HG03280 (cell line): ENCODE results near the gene CEP95.
A peak's percentile ranks its signal among the peaks of the same experiment; 100 is the strongest.
"Not testable (repeated sequence)": the region's sequence is repeated elsewhere in the genome, so short reads cannot be mapped to it uniquely, and the experiment has no call there.

Experiments used
- ATAC-seq: cut with Tn5 transposase; IDR thresholded peaks from one replicate; pipeline ENCODE4 v1.9.1; 2021; ENCODE audit warnings: mild to moderate bottlenecking, moderate library complexity; ENCODE audit not compliant: unreplicated experiment

CEP95 gene

GRCh38 chr17:64506576-64507412 lies at the start of gene CEP95:
Gene CEP95 (plus strand): TSS chr17:64506977. CDS start chr17:64507098, 121 bp downstream.
- peak; percentile 57 for ATAC-seq

GRCh38 chr17:64457156-64457555 lies 49.6 kb upstream of the CEP95 start:
- ATAC-seq = no peak

- ATAC-seq = no peak
Measured at GRCh38 chr17:64458756-64459155, 48.0 kb upstream of the CEP95 start.

GRCh38 chr17:64459284-64459747 lies 47.5 kb upstream of the CEP95 start:
- ATAC-seq = no peak

GRCh38 chr17:64459818-64460217 lies 47.0 kb upstream of the CEP95 start:
- ATAC-seq = not testable (repeated sequence)

- no peak for ATAC-seq
Measured at GRCh38 chr17:64460955-64461354, 45.8 kb upstream of the CEP95 start.

- no peak for ATAC-seq
Measured at GRCh38 chr17:64461788-64462187, 45.0 kb upstream of the CEP95 start.

GRCh38 chr17:64466019-64466735 lies 40.6 kb upstream of the CEP95 start:
- ATAC-seq = no peak

GRCh38 chr17:64466834-64467233 lies 39.9 kb upstream of the CEP95 start:
- ATAC-seq = not testable (repeated sequence)

GRCh38 chr17:64470625-64471024 lies 36.2 kb upstream of the CEP95 start:
- ATAC-seq = no peak

- no peak for ATAC-seq
Measured at GRCh38 chr17:64471440-64471839, 35.3 kb upstream of the CEP95 start.

GRCh38 chr17:64472564-64472963 lies 34.2 kb upstream of the CEP95 start:
- ATAC-seq = no peak

GRCh38 chr17:64477849-64478248 lies 28.9 kb upstream of the CEP95 start:
- no peak for ATAC-seq

GRCh38 chr17:64480951-64481350 lies 25.8 kb upstream of the CEP95 start:
- no peak for ATAC-seq

- ATAC-seq = no peak
Measured at GRCh38 chr17:64484380-64484779, 22.4 kb upstream of the CEP95 start.

- ATAC-seq = no peak
Measured at GRCh38 chr17:64488301-64488700, 18.5 kb upstream of the CEP95 start.

- no peak for ATAC-seq
Measured at GRCh38 chr17:64491034-64491860, 15.5 kb upstream of the CEP95 start.

GRCh38 chr17:64491994-64492393 lies 14.8 kb upstream of the CEP95 start:
- no peak for ATAC-seq

- ATAC-seq = no peak
Measured at GRCh38 chr17:64492481-64493109, 14.2 kb upstream of the CEP95 start.

- no peak for ATAC-seq
Measured at GRCh38 chr17:64494121-64494520, 12.7 kb upstream of the CEP95 start.

- not testable (repeated sequence) for ATAC-seq
Measured at GRCh38 chr17:64495300-64495699, 11.5 kb upstream of the CEP95 start.
